ENCODE data around the gene MKRN3. TPM values are rescaled to one million over a fixed set of nuclear protein-coding genes. Genes with fewer than 3 reads are reported as not detected.

MKRN3 gene
- total RNA-seq, 2 donors from 2014 or later, result 0.43 TPM; not detected in 1

- Histone ChIP-seq H3K4me1 (no peaks in the 10 kb centered on the region), H3K4me3 (no peak overlapping the region), H3K27me3 (no peaks in the 10 kb centered on the region), H3K9me3 (no peaks in the 10 kb centered on the region), H3K27ac (no peak overlapping the region), H3K36me3 (no peaks in the 10 kb centered on the region)
- TF ChIP-seq CTCF (IDR thresholded peaks at IDR 0.05), result no peak
- DNase-seq (ENCODE audit: low spot score), result no peak
Observed at GRCh38 chr15:23536659-23537058, 28.8 kb upstream of the MKRN3 start.

GRCh38 chr15:23538648-23539047, 26.8 kb upstream of the MKRN3 start:
- Histone ChIP-seq H3K27ac (no peak overlapping the region), H3K4me3 (no peak overlapping the region), H3K4me1 (no peaks in the 10 kb centered on the region), H3K27me3 (no peaks in the 10 kb centered on the region), H3K9me3 (no peaks in the 10 kb centered on the region), H3K36me3 (no peaks in the 10 kb centered on the region)
- no peak for TF ChIP-seq CTCF (IDR thresholded peaks at IDR 0.05)
- no peak for DNase-seq (ENCODE audit: low spot score)

GRCh38 chr15:23539892-23540291, 25.6 kb upstream of the MKRN3 start:
- Histone ChIP-seq H3K36me3 (no peaks in the 10 kb centered on the region), H3K4me1 (no peaks in the 10 kb centered on the region), H3K27me3 (no peaks in the 10 kb centered on the region), H3K27ac (no peak overlapping the region), H3K4me3 (no peak overlapping the region), H3K9me3 (no peaks in the 10 kb centered on the region)
- no peak for DNase-seq (ENCODE audit: low spot score)
- TF ChIP-seq CTCF (IDR thresholded peaks at IDR 0.05), result no peak

- H3K4me3 ChIP-seq, result no peak overlapping the region
- no peak for DNase-seq (ENCODE audit: low spot score)
- H3K36me3 ChIP-seq, result no peaks in the 10 kb centered on the region
- no peaks in the 10 kb centered on the region for H3K9me3 ChIP-seq
- no peak for TF ChIP-seq CTCF (IDR thresholded peaks at IDR 0.05)
- H3K27ac ChIP-seq, result no peak overlapping the region
- no peaks in the 10 kb centered on the region for H3K27me3 ChIP-seq
- no peaks in the 10 kb centered on the region for H3K4me1 ChIP-seq
Observed at GRCh38 chr15:23546158-23546557, 19.3 kb upstream of the MKRN3 start.

- H3K4me1 ChIP-seq, result no peaks in the 10 kb centered on the region
- no peaks in the 10 kb centered on the region for H3K36me3 ChIP-seq
- H3K27me3 ChIP-seq, result no peaks in the 10 kb centered on the region
- H3K4me3 ChIP-seq, result no peak overlapping the region
- H3K9me3 ChIP-seq, result no peaks in the 10 kb centered on the region
- H3K27ac ChIP-seq, result no peak overlapping the region
- no peak for DNase-seq (ENCODE audit: low spot score)
- no peak for TF ChIP-seq CTCF (IDR thresholded peaks at IDR 0.05)
Observed at GRCh38 chr15:23548071-23548470, 17.4 kb upstream of the MKRN3 start.

GRCh38 chr15:23561914-23562313, 3.6 kb upstream of the MKRN3 start:
- H3K27ac ChIP-seq, result no peak overlapping the region
- no peaks in the 10 kb centered on the region for H3K27me3 ChIP-seq
- no peaks in the 10 kb centered on the region for H3K4me1 ChIP-seq
- no peak for TF ChIP-seq CTCF (IDR thresholded peaks at IDR 0.05)
- H3K36me3 ChIP-seq, result no peaks in the 10 kb centered on the region
- no peaks in the 10 kb centered on the region for H3K9me3 ChIP-seq
- DNase-seq (ENCODE audit: low spot score), result no peak
- no peak overlapping the region for H3K4me3 ChIP-seq

Measured in right atrium auricular region (tissue), 2 donors.